HepG2 (cell line): ENCODE results near the gene MXRA8. TPM values are rescaled to one million over a fixed set of nuclear protein-coding genes. Genes with fewer than 3 reads are reported as not detected.

Experiments used
- ATAC-seq: fragments of 200-7000 bp; cut with Tn5 transposase; 3 replicates; pipeline ENCODE4 v1.9.1; 2020; ENCODE audit warnings: mild to moderate bottlenecking, moderate library complexity
- BruUV-seq: library from RNA; stranded (reverse); fragments of 400-500 nt; replicated peaks from 2 replicates; lab custom pipeline; 2021; lab: Mats Ljungman, UMichigan
- CTCF ChIA-PET: fragments of 300-600 bp; formaldehyde crosslinking; extraction: SDS; loops from one replicate; lab custom pipeline; 2021; ENCODE audit warnings: low total read pairs, inconsistent platforms, low intra/inter-chr PET ratio; lab: Yijun Ruan, JAX
- POLR2A ChIA-PET: fragments of 350-600 bp; sonication (Branson Sonifier 250); formaldehyde crosslinking; loops from one replicate; lab custom pipeline; 2020; ENCODE audit warnings: antibody characterized with exemption, inconsistent platforms; lab: Yijun Ruan, JAX
- DNase-seq: peaks from one replicate; pipeline ENCODE4 v3.0.0-alpha.2; 2015; ENCODE audit warnings: low spot score
- FAIRE-seq: peaks from 3 replicates; lab custom pipeline; 2011; peaks lifted over from hg19 to GRCh38; lab: Jason Lieb, UNC
- H2AFZ ChIP-seq: one replicate; pipeline ENCODE4 v1.6.1; 2011; ENCODE audit warnings: low read length, inconsistent platforms
- H3K27ac ChIP-seq: fragments of 300-600 bp; 3 replicates; pipeline ENCODE4 v1.8.0; 2011; ENCODE audit warnings: mixed run types, mild to moderate bottlenecking, mixed read lengths, low read length, inconsistent platforms; ENCODE audit not compliant: insufficient read depth; ENCODE audit errors: extremely low read length
- H3K27me3 ChIP-seq, 2 experiments: fragments of 200-600 bp in 1 of 2; 2 replicates in 1 of 2; 3 replicates in 1 of 2; pipeline versions ENCODE4 v1.6.0 to v1.8.0; 2011; ENCODE audit warnings: low read length in 2 of 2, mild to moderate bottlenecking in 2 of 2, moderate library complexity in 2 of 2, inconsistent platforms in 1 of 2; ENCODE audit not compliant: insufficient read depth in 2 of 2, control insufficient read depth in 1 of 2
- H3K36me3 ChIP-seq, 2 experiments: fragments of 200-600 bp in 1 of 2; replicated peaks in 1 of 2; 2 replicates in 1 of 2; 3 replicates in 1 of 2; pipeline versions ENCODE4 v1.5.1 to v1.8.0; 2011; ENCODE audit warnings: low read length in 2 of 2, inconsistent platforms in 1 of 2; ENCODE audit not compliant: insufficient read depth in 2 of 2, control insufficient read depth in 1 of 2
- H3K4me1 ChIP-seq: 2 replicates; pipeline ENCODE4 v1.5.1; 2012; ENCODE audit warnings: low read length, inconsistent platforms; ENCODE audit not compliant: insufficient read depth
- H3K4me2 ChIP-seq: 2 replicates; pipeline ENCODE4 v1.6.0; 2011; ENCODE audit warnings: low read depth, low read length, inconsistent platforms
- H3K4me3 ChIP-seq, 3 experiments: fragments of 200-600 bp in 1 of 3; sonication (generic), shearing (Covaris generic) in 1 of 3; replicated peaks in 1 of 3; 2 replicates each; pipeline ENCODE4 v1.5.1; 2011 to 2016; ENCODE audit warnings: low read length in 3 of 3, inconsistent platforms in 2 of 3, low read depth in 2 of 3, mild to moderate bottlenecking in 2 of 3, control low read depth in 1 of 3, mixed read lengths in 1 of 3; ENCODE audit not compliant: insufficient read depth in 1 of 3
- H3K79me2 ChIP-seq: one replicate; pipeline ENCODE4 v1.6.1; 2011; ENCODE audit warnings: low read length, inconsistent platforms; ENCODE audit not compliant: insufficient read depth
- H3K9ac ChIP-seq: 2 replicates; pipeline ENCODE4 v1.6.0; 2011; ENCODE audit warnings: mild to moderate bottlenecking, low read depth, low read length, inconsistent platforms; ENCODE audit not compliant: insufficient read depth
- H3K9me3 ChIP-seq: 2 replicates; pipeline ENCODE4 v1.5.1; 2012; ENCODE audit warnings: mild to moderate bottlenecking, low read length
- H4K20me1 ChIP-seq: 2 replicates; pipeline ENCODE4 v1.6.0; 2011; ENCODE audit warnings: inconsistent platforms, mild to moderate bottlenecking, low read length, moderate library complexity; ENCODE audit not compliant: insufficient read depth
- CHD2 ChIP-seq: IDR thresholded peaks from 2 replicates; pipeline ENCODE4 v1.6.1; 2011; ENCODE audit warnings: low read depth, low read length, improper control_type of control experiment
- ELF3 ChIP-seq: IDR thresholded peaks from 2 replicates; pipeline ENCODE4 v1.6.1; 2016; ENCODE audit warnings: missing genetic modification reagents, missing compliant biosample characterization
- ELF4 ChIP-seq: sonication (generic); formaldehyde crosslinking; IDR thresholded peaks from 2 replicates; pipeline ENCODE4 v1.5.0; 2020; ENCODE audit warnings: missing genetic modification reagents, mild to moderate bottlenecking, moderate library complexity, borderline replicate concordance
- ERF ChIP-seq: IDR thresholded peaks from 2 replicates; pipeline ENCODE4 v1.6.1; 2018; ENCODE audit warnings: missing biosample characterization, missing genetic modification reagents
- ESRRA ChIP-seq: sonication (generic); formaldehyde crosslinking; IDR thresholded peaks from 2 replicates; pipeline ENCODE4 v1.5.1; 2020; ENCODE audit warnings: mild to moderate bottlenecking, low read depth, missing genetic modification reagents
- HOXA7 ChIP-seq: sonication (generic); formaldehyde crosslinking; IDR thresholded peaks from 2 replicates; pipeline ENCODE4 v1.8.1; 2022; ENCODE audit warnings: mild to moderate bottlenecking, missing genetic modification reagents, moderate library complexity
- JUNB ChIP-seq: sonication (generic); formaldehyde crosslinking; IDR thresholded peaks from 2 replicates; pipeline ENCODE4 v1.8.0; 2022; ENCODE audit warnings: missing genetic modification reagents, mild to moderate bottlenecking, borderline replicate concordance
- KLF13 ChIP-seq: sonication (generic); formaldehyde crosslinking; IDR thresholded peaks from 2 replicates; pipeline ENCODE4 v1.4.0; 2020; ENCODE audit warnings: mild to moderate bottlenecking, missing genetic modification reagents
- MYPOP ChIP-seq: sonication (generic); formaldehyde crosslinking; IDR thresholded peaks from 2 replicates; pipeline ENCODE4 v1.8.1; 2023; ENCODE audit warnings: mild to moderate bottlenecking, moderate library complexity, missing genetic modification reagents
- REPIN1 ChIP-seq: sonication (generic); formaldehyde crosslinking; IDR thresholded peaks from 2 replicates; pipeline ENCODE4 v1.8.0; 2022; ENCODE audit warnings: missing genetic modification reagents, low read depth, mild to moderate bottlenecking, borderline replicate concordance
- RFX1 ChIP-seq: fragments of 450-650 bp; IDR thresholded peaks from 2 replicates; pipeline ENCODE4 v1.6.1; 2017
- SOX13 ChIP-seq, 3 experiments: fragments of 450-650 bp in 1 of 3; sonication (generic) in 1 of 3; formaldehyde crosslinking in 1 of 3; IDR thresholded peaks in 2 of 3; conservative IDR thresholded peaks in 1 of 3; 2 replicates each; pipeline versions ENCODE4 v1.5.0 to v1.6.1; 2016 to 2020; ENCODE audit warnings: antibody characterized with exemption in 1 of 3, mild to moderate bottlenecking in 1 of 3, missing compliant biosample characterization in 1 of 3, missing genetic modification reagents in 1 of 3, moderate library complexity in 1 of 3
- SSRP1 ChIP-seq: IDR thresholded peaks from 2 replicates; pipeline ENCODE4 v1.6.1; 2016; ENCODE audit warnings: control low read depth
- TEF ChIP-seq: sonication (generic); formaldehyde crosslinking; IDR thresholded peaks from 2 replicates; pipeline ENCODE4 v1.5.0; 2020; ENCODE audit warnings: missing genetic modification reagents
- TGIF2 ChIP-seq: IDR thresholded peaks from 2 replicates; pipeline ENCODE4 v1.6.1; 2016; ENCODE audit warnings: control low read depth, missing compliant biosample characterization
- ZFP41 ChIP-seq: sonication (generic); formaldehyde crosslinking; IDR thresholded peaks from 2 replicates; pipeline ENCODE4 v1.4.0; 2020; ENCODE audit warnings: mild to moderate bottlenecking, missing genetic modification reagents, borderline replicate concordance
- ZFP62 ChIP-seq: sonication (generic); formaldehyde crosslinking; IDR thresholded peaks from 2 replicates; pipeline ENCODE4 v1.4.0; 2020; ENCODE audit warnings: missing genetic modification reagents
- ZFP90 ChIP-seq: sonication (generic); formaldehyde crosslinking; IDR thresholded peaks from 2 replicates; pipeline ENCODE4 v1.8.0; 2022; ENCODE audit warnings: missing genetic modification reagents, mild to moderate bottlenecking, inconsistent platforms, borderline replicate concordance
- ZNF230 ChIP-seq: sonication (generic); formaldehyde crosslinking; IDR thresholded peaks from 2 replicates; pipeline ENCODE4 v1.4.0; 2020; ENCODE audit warnings: mild to moderate bottlenecking, missing genetic modification reagents
- ZNF292 ChIP-seq: sonication (generic); formaldehyde crosslinking; IDR thresholded peaks from 2 replicates; pipeline ENCODE4 v1.8.1; 2022; ENCODE audit warnings: mild to moderate bottlenecking, low read depth, missing genetic modification reagents, borderline replicate concordance
- ZNF839 ChIP-seq: sonication (generic); formaldehyde crosslinking; IDR thresholded peaks from 2 replicates; pipeline ENCODE4 v1.4.0; 2020; ENCODE audit warnings: missing genetic modification reagents, mild to moderate bottlenecking, borderline replicate concordance
- WGBS: methylation state at CpG from one replicate; pipeline ENCODE4 v1.1.6; 2017; ENCODE audit warnings: low lambda C conversion rate; 5-methylcytosine and 5-hydroxymethylcytosine counted together
- in situ Hi-C: cut with HindIII; loops from 2 replicates; pipeline ENCODE4 v1.10.0; 2017; ENCODE audit warnings: low pct_unique_long_range_greater_than_20kb; ENCODE audit not compliant: extremely low pct_ligation_motif_present
- intact Hi-C: fragments of 100-400 bp; cut with micrococcal nuclease; formaldehyde crosslinking; loops from one replicate; pipeline ENCODE4 v1.10.0; 2022; ENCODE audit not compliant: unreplicated experiment
- polyA plus RNA-seq, 8 experiments: library from polyadenylated mRNA; depleted of rRNA in 3 of 8; stranded (reverse) in 7 of 8; unstranded in 1 of 8; fragments of >200 nt; fragmentation: Illumina TruSeq in 4 of 8; extraction: Trizol in 4 of 8; gene quantifications; 2 replicates each; pipeline versions ENCODE4 v1.2.1 to v1.2.3, GENCODE V29; 2011 to 2016; ENCODE audit warnings: low read depth in 4 of 8, missing spikeins in 1 of 8, mixed read lengths in 1 of 8; ENCODE audit not compliant: insufficient read depth in 1 of 8
- total RNA-seq, 5 experiments: library from RNA; depleted of rRNA; stranded (reverse); fragments of >200 nt; fragmentation: Illumina TruSeq; extraction: Trizol; gene quantifications; 2 replicates each; pipeline ENCODE4 v1.2.3, GENCODE V29; 2016; ENCODE audit warnings: low read depth in 1 of 5
- TF ChIP-seq, protein P1 (sequence below): sonication (generic); formaldehyde crosslinking; IDR thresholded peaks from 2 replicates; pipeline ENCODE4 v1.8.1; 2023; ENCODE audit warnings: mild to moderate bottlenecking, missing genetic modification reagents, borderline replicate concordance

Gene MXRA8
- total and polyA plus RNA-seq, 2 of the 13 experiments (the other 11 are each of a cell fraction or from before 2014, with no cell fraction given) = 19.8 to 44.8 TPM

DNA sequence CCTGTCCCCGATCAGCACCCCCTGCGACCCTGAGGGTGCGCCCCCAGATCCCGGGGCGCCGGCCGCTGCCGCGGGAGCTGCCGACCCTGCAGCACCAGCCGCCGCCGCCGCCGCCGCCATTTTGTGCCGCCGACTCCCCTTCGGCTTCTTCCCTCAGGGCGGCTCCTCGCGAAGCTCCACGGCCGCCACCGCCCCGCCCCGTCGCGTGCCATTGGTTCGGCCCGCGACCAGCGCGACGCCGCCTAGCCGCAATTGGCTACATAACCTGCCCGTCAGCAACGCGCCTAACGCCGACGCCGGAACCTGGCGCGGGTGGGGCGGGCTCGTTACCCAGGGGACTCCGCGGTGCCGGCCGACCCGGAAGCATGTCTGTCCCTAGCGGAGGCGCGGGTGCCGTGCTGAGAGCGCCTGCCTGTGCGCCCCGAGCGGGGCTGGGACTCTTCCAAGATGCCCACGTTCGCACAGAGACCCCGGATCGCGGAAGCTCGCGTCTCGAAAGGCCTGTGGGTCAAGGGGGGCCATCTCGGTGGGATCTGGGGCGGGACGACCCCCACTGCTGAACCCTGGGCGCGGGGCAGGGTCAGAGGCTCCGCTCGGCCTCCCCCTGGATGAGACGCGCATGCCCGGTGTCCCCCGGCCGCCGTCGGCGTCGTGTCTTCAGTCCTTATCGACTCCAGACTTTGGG is 41.0 kb upstream of the MXRA8 start, which contains the start of gene CCNL2:
CCNL2 (minus strand) TSS at position 149 of the 685 bp plus-strand sequence; CDS start at position 120, 29 bp downstream.
- H3K4me3 ChIP-seq = peak within 1 kb of the TSS; percentile 75 to 95 (median 93)
- H3K9ac ChIP-seq = peak within 1 kb of the TSS; percentile 98
- FAIRE-seq = peak; percentile 50
- in situ Hi-C loops = no loop called here
- H3K27ac ChIP-seq = peak within 1 kb of the TSS; percentile 85
- ChIA-PET CTCF (no interaction called here), POLR2A (interaction anchor here (0.5 to 12.4 kb wide), 17 partner anchors 8 to 106 kb away, joined by 3 to 355 read pairs (median 8); partner anchors contain the start of genes ANKRD65, AURKAIP1, MRPL20 and MXRA8)
- intact Hi-C loops = loop anchor here (2.0 kb wide), 1 partner anchor 23 kb away; no protein-coding TSS in a partner anchor
- no peak within 1 kb of the TSS for H2AFZ ChIP-seq
- peaks cover 44% of the 10 kb centered on the region for H3K79me2 ChIP-seq
- H3K4me2 ChIP-seq = peak within 1 kb of the TSS; percentile 94
- ATAC-seq = peak; percentile 88
- H3K36me3 ChIP-seq = peaks cover 10 to 42% of the 10 kb centered on the region in 2 experiments; a peak in 4 of 5 replicates
- no peaks in the 10 kb centered on the region for H3K9me3 ChIP-seq
- BruUV-seq = no TSS peak
- WGBS = 0% methylated on average over 4 of the region's 86 CpGs
- no peaks in the 10 kb centered on the region for H3K27me3 ChIP-seq
- peaks cover 17% of the 10 kb centered on the region for H4K20me1 ChIP-seq
- DNase-seq = peak; percentile 93
- peaks cover 53% of the 10 kb centered on the region for H3K4me1 ChIP-seq
- TF ChIP-seq TEF (CRISPR knock-in tag) = no peak; the same call in 1 of the 2 replicates
- TF ChIP-seq REPIN1 (CRISPR knock-in tag) = 0 out of 2 replicates have a peak, but pooled peaks have one; percentile 38
- peak; percentile 70 for TF ChIP-seq RFX1
- 0 out of 2 replicates have a peak, but pooled peaks have one; percentile 15 for TF ChIP-seq ZNF839 (CRISPR knock-in tag)
- 0 out of 2 replicates have a peak, but pooled peaks have one; percentile 27 for TF ChIP-seq TGIF2 (CRISPR knock-in tag)
- TF ChIP-seq ESRRA (CRISPR knock-in tag) = peak; percentile 74
- peak; percentile 61; the same call in 1 of the 2 replicates for TF ChIP-seq MYPOP (CRISPR knock-in tag)
- TF ChIP-seq ZFP62 = no peak; the same call in 1 of the 2 replicates
- TF ChIP-seq KLF13 = no peak
- TF ChIP-seq ERF (CRISPR knock-in tag) = peak; percentile 87; the same call in 1 of the 2 replicates
- TF ChIP-seq ELF3 (CRISPR knock-in tag) = peak; percentile 78
- no peak for TF ChIP-seq SOX13 (IDR thresholded peaks at IDR 0.05)
- TF ChIP-seq SOX13 (CRISPR knock-in tag; conservative IDR thresholded peaks at IDR 0.05 in 1 of 2, IDR thresholded peaks at IDR 0.05 in 1 of 2) = no peak
- peak; percentile 93 for TF ChIP-seq ELF4
- TF ChIP-seq SSRP1 (CRISPR knock-in tag) = no peak
- TF ChIP-seq ZNF230 (CRISPR knock-in tag) = peak; percentile 97
- TF ChIP-seq CHD2 = peak; percentile 63
- TF ChIP-seq, protein P1, sequence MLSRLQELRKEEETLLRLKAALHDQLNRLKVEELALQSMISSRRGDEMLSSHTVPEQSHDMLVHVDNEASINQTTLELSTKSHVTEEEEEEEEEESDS = no peak; the same call in 1 of the 2 replicates
- TF ChIP-seq ZNF292 = no peak
- TF ChIP-seq ZFP41 (CRISPR knock-in tag) = no peak
- no peak for TF ChIP-seq JUNB (CRISPR knock-in tag)
- TF ChIP-seq ZFP90 (CRISPR knock-in tag) = no peak
- TF ChIP-seq HOXA7 (CRISPR knock-in tag) = no peak
